Lung (tissue), 12 donors: Measurements from ENCODE around the gene CDH13. TPM values are rescaled to one million over a fixed set of nuclear protein-coding genes. Genes with fewer than 3 reads are reported as not detected.

Source experiments
- ATAC-seq: fragments of 200-7000 bp; cut with Tn5 transposase; one replicate; pipeline ENCODE4 v1.9.1; 2020; ENCODE audit warnings: moderate number of reproducible peaks; ENCODE audit not compliant: insufficient read depth, low FRiP score
- DNase-seq, 3 donors: peaks; one replicate each; pipeline ENCODE4 v3.0.0-alpha.2; 2013 to 2017
- H3K27ac ChIP-seq, 2 donors: one replicate each; pipeline ENCODE4 v1.5.1; 2013; ENCODE audit warnings: mild to moderate bottlenecking in 2 of 2, moderate library complexity in 2 of 2, control low read depth in 1 of 2, inconsistent platforms in 1 of 2, low read depth in 1 of 2, low read length in 1 of 2
- H3K27me3 ChIP-seq, 3 donors: one replicate each; pipeline ENCODE4 v1.5.1; 2013; ENCODE audit warnings: low read length in 2 of 3; ENCODE audit not compliant: control insufficient read depth in 3 of 3, insufficient read depth in 3 of 3
- H3K36me3 ChIP-seq, 4 donors: one replicate each; pipeline ENCODE4 v1.5.1; 2013; ENCODE audit warnings: low read length in 4 of 4, mild to moderate bottlenecking in 1 of 4, moderate library complexity in 1 of 4; ENCODE audit not compliant: control insufficient read depth in 4 of 4, insufficient read depth in 4 of 4
- H3K4me1 ChIP-seq, 5 donors: one replicate each; pipeline ENCODE4 v1.5.1; 2013; ENCODE audit warnings: low read length in 5 of 5, mild to moderate bottlenecking in 2 of 5, moderate library complexity in 1 of 5; ENCODE audit not compliant: control insufficient read depth in 5 of 5, insufficient read depth in 5 of 5
- H3K4me3 ChIP-seq: one replicate; pipeline ENCODE4 v1.5.1; 2013; ENCODE audit warnings: mild to moderate bottlenecking, control low read depth, moderate library complexity
- H3K9ac ChIP-seq, 2 donors: one replicate each; pipeline ENCODE4 v1.5.1; 2013; ENCODE audit warnings: low read length in 2 of 2, control low read depth in 1 of 2; ENCODE audit not compliant: insufficient read depth in 1 of 2
- H3K9me3 ChIP-seq, 4 donors: one replicate each; pipeline ENCODE4 v1.5.1; 2013; ENCODE audit warnings: low read length in 3 of 4, mild to moderate bottlenecking in 1 of 4, moderate library complexity in 1 of 4; ENCODE audit not compliant: control insufficient read depth in 4 of 4, insufficient read depth in 3 of 4
- CTCF ChIP-seq: IDR thresholded peaks from 2 replicates; pipeline ENCODE4 v1.5.1; 2012; ENCODE audit warnings: mild to moderate bottlenecking; ENCODE audit errors: control extremely low read depth, extremely low read depth
- WGBS, 2 donors: extraction: QIAGEN DNeasy Blood & Tissue Kit; methylation state at CpG; one replicate each; pipeline ENCODE4 v1.1.7; 2013; 5-methylcytosine and 5-hydroxymethylcytosine counted together
- polyA plus RNA-seq, 2 donors: library from polyadenylated mRNA; stranded (reverse); fragments of 200-250 nt; gene quantifications; one replicate each; pipeline ENCODE4 v1.2.1, GENCODE V29; 2013
- total RNA-seq, 2 donors: library from RNA; depleted of rRNA in 1 of 2; stranded (reverse); fragments of >200 nt in 1 of 2; gene quantifications; one replicate each; pipeline ENCODE4 v1.2.1, GENCODE V29; 2014 to 2021
- donor health status: control.
- donor health status: control.
- donor health status: Bipolar disorder and iron deficiency.
- donor health status: healthy.
- donor health status: DM: yes; HTN: yes; CAD: no.

Gene CDH13
- total and polyA plus RNA-seq, 4 donors, result 2.1 to 12.3 (median 7.3) TPM

- Histone ChIP-seq H3K27ac (no peak overlapping the region), H3K4me3 (no peak overlapping the region), H3K9me3 (no peaks in the 10 kb centered on the region), H3K27me3 (no peaks in the 10 kb centered on the region), H3K36me3 (no peaks in the 10 kb centered on the region), H3K4me1 (no peaks in the 10 kb centered on the region), H3K9ac (no peak overlapping the region)
- WGBS, 2 donors, result 45 to 56% methylated on average over 3 of the region's 3 CpGs
- TF ChIP-seq CTCF, result no peak
- DNase-seq (peak in 2 of 3 donors; percentile 2 to 8), ATAC-seq (no peak)
These were observed 673.6 kb downstream of the CDH13 start for GRCh38 chr16:83300326-83300725.

GRCh38 chr16:83301971-83302370 lies 675.2 kb downstream of the CDH13 start:
- no peaks in the 10 kb centered on the region for H3K9me3 ChIP-seq
- DNase-seq (peak in 2 of 3 donors; percentile 6 to 23), ATAC-seq (no peak)
- no peaks in the 10 kb centered on the region for H3K27me3 ChIP-seq
- H3K4me1 ChIP-seq, result peaks cover 0 to 2% (median 0%) of the 10 kb centered on the region in 5 donors
- WGBS, 2 donors, result 39 to 71% methylated on average over 4 of the region's 4 CpGs
- no peak overlapping the region for H3K4me3 ChIP-seq
- H3K27ac ChIP-seq, result no peak overlapping the region
- H3K9ac ChIP-seq, result no peak overlapping the region
- no peaks in the 10 kb centered on the region for H3K36me3 ChIP-seq
- no peak for TF ChIP-seq CTCF

GRCh38 chr16:83302853-83303252 lies 676.1 kb downstream of the CDH13 start:
- TF ChIP-seq CTCF, result no peak
- DNase-seq (no peak), ATAC-seq (no peak)
- Histone ChIP-seq H3K4me1 (peaks cover 0 to 2% (median 0%) of the 10 kb centered on the region in 5 donors), H3K27ac (no peak overlapping the region), H3K4me3 (no peak overlapping the region), H3K36me3 (no peaks in the 10 kb centered on the region), H3K27me3 (no peaks in the 10 kb centered on the region), H3K9ac (no peak overlapping the region), H3K9me3 (no peaks in the 10 kb centered on the region)
- WGBS, 2 donors, result 72 to 81% methylated on average over 2 of the region's 2 CpGs

GRCh38 chr16:83305092-83305491 lies 678.3 kb downstream of the CDH13 start:
- DNase-seq, result peak in 1 of 3 donors; percentile 5
- no peak overlapping the region for H3K27ac ChIP-seq
- ATAC-seq, result no peak
- H3K9ac ChIP-seq, result no peak overlapping the region
- WGBS, 2 donors, result 15 to 52% methylated on average over 1 of the region's 1 CpG
- H3K9me3 ChIP-seq, result no peaks in the 10 kb centered on the region
- H3K4me3 ChIP-seq, result no peak overlapping the region
- no peaks in the 10 kb centered on the region for H3K27me3 ChIP-seq
- TF ChIP-seq CTCF, result no peak
- H3K36me3 ChIP-seq, result no peaks in the 10 kb centered on the region
- peaks cover 0 to 2% (median 0%) of the 10 kb centered on the region in 5 donors for H3K4me1 ChIP-seq
